Left lung (tissue), 14 donors: ENCODE measurements around the gene POSTN. TPM values are rescaled to one million over a fixed set of nuclear protein-coding genes. Genes with fewer than 3 reads are reported as not detected.

ENCODE experiments used
- ATAC-seq: fragments of 200-7000 bp; cut with Tn5 transposase; one replicate; pipeline ENCODE4 v1.9.1; 2020; ENCODE audit warnings: moderate library complexity
- DNase-seq, 4 donors: peaks; one replicate each; pipeline ENCODE4 v3.0.0-alpha.2; 2013 to 2020
- H3K27ac ChIP-seq, 2 donors: fragments of 200-600 bp; sonication (generic) in 1 of 2; one replicate each; pipeline versions ENCODE4 v1.5.0 to v1.8.0; 2020 to 2021
- H3K27me3 ChIP-seq, 2 donors: fragments of 200-600 bp; sonication (generic) in 1 of 2; one replicate each; pipeline versions ENCODE4 v1.5.0 to v1.8.0; 2020 to 2021
- H3K36me3 ChIP-seq, 2 donors: fragments of 200-600 bp; sonication (generic) in 1 of 2; one replicate each; pipeline versions ENCODE4 v1.5.0 to v1.8.0; 2020 to 2021
- H3K4me1 ChIP-seq, 2 donors: fragments of 200-600 bp; one replicate each; pipeline ENCODE4 v1.8.0; 2021
- H3K4me3 ChIP-seq, 2 donors: fragments of 200-600 bp; sonication (generic) in 1 of 2; one replicate each; pipeline versions ENCODE4 v1.5.0 to v1.8.0; 2020 to 2021; ENCODE audit warnings: mild to moderate bottlenecking in 1 of 2
- H3K9me3 ChIP-seq, 2 donors: fragments of 200-600 bp; sonication (generic) in 1 of 2; one replicate each; pipeline versions ENCODE4 v1.5.0 to v1.8.0; 2020 to 2021
- CTCF ChIP-seq, 2 donors: fragments of 200-600 bp; sonication (generic) in 1 of 2; IDR thresholded peaks; one replicate each; pipeline versions ENCODE4 v1.5.0 to v1.8.0; 2021; ENCODE audit warnings: antibody characterized with exemption in 2 of 2
- intact Hi-C, 2 donors: fragments of 100-400 bp; cut with DNase I; formaldehyde crosslinking; loops; one replicate each; pipeline versions ENCODE4 v1.11.2 to v1.14.2; 2022
- long read RNA-seq, 12 donors: library from polyadenylated mRNA in 2 of 12; unstranded in 2 of 12; transcript quantifications; one replicate each; pipeline ENCODE4 v2.0.0 and lab custom pipeline, GENCODE V29; 2019 to 2026
- polyA plus RNA-seq, 6 donors: library from polyadenylated mRNA; unstranded; fragments of 120-200 nt; gene quantifications; one replicate each; pipeline ENCODE4 v1.2.1, GENCODE V29; 2013; ENCODE audit not compliant: insufficient read length in 6 of 6
- total RNA-seq, 2 donors: library from RNA; stranded (reverse); fragmentation: NEBNext Ultra II Directional; extraction: Animal tissue kit (Norgen Biotek cat#: 25700); gene quantifications; one replicate each; pipeline ENCODE4 v1.2.1, GENCODE V29; 2021
- donor health status: DM: no; HTN: yes; CAD: no.
- donor health status: DM: no; HTN: no; CAD: no.

Gene POSTN
- total RNA-seq (100 to 1,000 TPM in 1 of 2 donors, 10 to 100 TPM in 1; 34.4 to 158 TPM), polyA plus RNA-seq (100 to 1,000 TPM; 325 to 757 (median 592) TPM)
- long read RNA-seq, donor 1, transcript POSTN-207 (2 exons, 1,159 nt): minor isoform, 12 of 191 reads
- long read RNA-seq, donor 1, transcript POSTN-203 (23 exons, 3,373 nt): minor isoform, 23 of 191 reads
- long read RNA-seq, donor 1, transcript POSTN-202 (22 exons, 3,196 nt): major isoform, 24 of 191 reads
- long read RNA-seq, donor 1, partial matches to known transcripts: 123 of 191 reads
- long read RNA-seq, donor 1, other reads (novel, unspliced or antisense): 0 of 191 reads
- long read RNA-seq, donor 2, transcript POSTN-201 (21 exons, 3,071 nt): minor isoform, 6 of 170 reads
- long read RNA-seq, donor 2, transcript POSTN-203 (23 exons, 3,373 nt): major isoform, 31 of 170 reads
- long read RNA-seq, donor 2, transcript POSTN-202 (22 exons, 3,196 nt): minor isoform, 21 of 170 reads
- long read RNA-seq, donor 2, transcript POSTN-207 (2 exons, 1,159 nt): minor isoform, 16 of 170 reads
- long read RNA-seq, donor 2, partial matches to known transcripts: 87 of 170 reads
- long read RNA-seq, donor 2, other reads (novel, unspliced or antisense): 0 of 170 reads
- long read RNA-seq, donor 3, transcript POSTN-202 (22 exons, 3,196 nt): minor isoform, 12 of 94 reads
- long read RNA-seq, donor 3, transcript POSTN-203 (23 exons, 3,373 nt): major isoform, 18 of 94 reads
- long read RNA-seq, donor 3, partial matches to known transcripts: 48 of 94 reads
- long read RNA-seq, donor 3, other reads (novel, unspliced or antisense): 0 of 94 reads
- long read RNA-seq, donor 4, partial matches to known transcripts: 16 of 31 reads
- long read RNA-seq, donor 4, other reads (novel, unspliced or antisense): 10 of 31 reads
- long read RNA-seq, donor 5, transcript POSTN-203 (23 exons, 3,373 nt): minor isoform, 13 of 47 reads
- long read RNA-seq, donor 5, transcript POSTN-202 (22 exons, 3,196 nt): major isoform, 16 of 47 reads
- long read RNA-seq, donor 5, partial matches to known transcripts: 13 of 47 reads
- long read RNA-seq, donor 5, other reads (novel, unspliced or antisense): 0 of 47 reads
- long read RNA-seq, donor 6, transcript POSTN-207 (2 exons, 1,159 nt): minor isoform, 9 of 152 reads
- long read RNA-seq, donor 6, transcript POSTN-203 (23 exons, 3,373 nt): major isoform, 29 of 152 reads
- long read RNA-seq, donor 6, transcript POSTN-202 (22 exons, 3,196 nt): minor isoform, 19 of 152 reads
- long read RNA-seq, donor 6, partial matches to known transcripts: 86 of 152 reads
- long read RNA-seq, donor 6, other reads (novel, unspliced or antisense): 0 of 152 reads
- long read RNA-seq, donor 7, partial matches to known transcripts: 23 of 39 reads
- long read RNA-seq, donor 7, other reads (novel, unspliced or antisense): 0 of 39 reads
- long read RNA-seq, donor 8, transcript POSTN-207 (2 exons, 1,159 nt): minor isoform, 6 of 49 reads
- long read RNA-seq, donor 8, transcript POSTN-203 (23 exons, 3,373 nt): major isoform, 9 of 49 reads
- long read RNA-seq, donor 8, partial matches to known transcripts: 23 of 49 reads
- long read RNA-seq, donor 8, other reads (novel, unspliced or antisense): 0 of 49 reads
- long read RNA-seq, donor 9, partial matches to known transcripts: 0 of 1 reads
- long read RNA-seq, donor 9, other reads (novel, unspliced or antisense): 0 of 1 reads
- long read RNA-seq, donor 10, partial matches to known transcripts: 2 of 2 reads
- long read RNA-seq, donor 10, other reads (novel, unspliced or antisense): 0 of 2 reads
- long read RNA-seq, donor 11, partial matches to known transcripts: 0 of 2 reads
- long read RNA-seq, donor 11, other reads (novel, unspliced or antisense): 0 of 2 reads
- long read RNA-seq, donor 12, transcript POSTN-202 (22 exons, 3,196 nt): minor isoform, 12 of 41 reads
- long read RNA-seq, donor 12, transcript POSTN-203 (23 exons, 3,373 nt): major isoform, 20 of 41 reads
- long read RNA-seq, donor 12, partial matches to known transcripts: 0 of 41 reads
- long read RNA-seq, donor 12, other reads (novel, unspliced or antisense): 0 of 41 reads

DNA sequence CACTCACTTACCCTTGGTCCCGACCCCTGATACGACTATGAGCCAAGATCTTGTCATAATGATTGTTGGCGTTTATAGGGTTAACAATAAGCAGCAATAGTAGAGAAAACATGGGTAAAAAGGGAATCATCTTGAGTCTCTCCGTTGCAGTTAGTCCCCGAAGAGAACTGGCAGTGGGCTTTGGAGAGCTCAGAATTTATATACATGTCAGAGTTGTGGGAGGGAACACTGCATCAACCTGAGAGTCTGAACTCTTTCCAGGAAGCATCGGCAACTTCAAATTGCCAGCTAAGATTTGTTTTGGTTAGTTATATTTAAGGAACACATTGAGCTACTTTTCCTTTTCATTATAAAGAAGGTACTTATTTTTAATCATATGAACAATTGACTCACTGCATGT, at the start of gene POSTN:
POSTN (minus strand) TSS at position 172 of the 400 bp plus-strand sequence; CDS start at position 130, 42 bp downstream.
- DNase-seq: peak in 1 of 4 donors; percentile 63
- Histone ChIP-seq H3K4me1 (no peaks in the 10 kb centered on the region), H3K27ac (no peak within 1 kb of the TSS), H3K36me3 (no peaks in the 10 kb centered on the region), H3K4me3 (peak within 1 kb of the TSS in 1 of 2 donors; percentile 4), H3K9me3 (no peaks in the 10 kb centered on the region), H3K27me3 (no peaks in the 10 kb centered on the region)
- no peak for TF ChIP-seq CTCF (IDR thresholded peaks at IDR 0.05)
- no peak for ATAC-seq
- intact Hi-C loops: no loop called here

GRCh38 chr13:37647031-37647650, 48.6 kb upstream of the POSTN start:
- intact Hi-C loops: no loop called here
- ATAC-seq (no peak), DNase-seq (no peak)
- no peaks in the 10 kb centered on the region for H3K27me3 ChIP-seq
- no peak for TF ChIP-seq CTCF (IDR thresholded peaks at IDR 0.05)
- no peaks in the 10 kb centered on the region for H3K9me3 ChIP-seq
- no peak overlapping the region for H3K27ac ChIP-seq
- no peak overlapping the region for H3K4me3 ChIP-seq
- no peaks in the 10 kb centered on the region for H3K4me1 ChIP-seq
- H3K36me3 ChIP-seq: no peaks in the 10 kb centered on the region

- intact Hi-C loops: no loop called here
- Histone ChIP-seq H3K4me3 (no peak overlapping the region), H3K36me3 (no peaks in the 10 kb centered on the region), H3K9me3 (no peaks in the 10 kb centered on the region), H3K4me1 (no peaks in the 10 kb centered on the region), H3K27me3 (no peaks in the 10 kb centered on the region), H3K27ac (no peak overlapping the region)
- DNase-seq (no peak), ATAC-seq (no peak)
- no peak for TF ChIP-seq CTCF (IDR thresholded peaks at IDR 0.05)
Observed at GRCh38 chr13:37646531-37646930, 48.0 kb upstream of the POSTN start.

- H3K36me3 ChIP-seq: no peaks in the 10 kb centered on the region
- no peak overlapping the region for H3K4me3 ChIP-seq
- no peak for TF ChIP-seq CTCF (IDR thresholded peaks at IDR 0.05)
- no peak for ATAC-seq
- DNase-seq: no peak
- intact Hi-C loops: no loop called here
- no peaks in the 10 kb centered on the region for H3K27me3 ChIP-seq
- no peaks in the 10 kb centered on the region for H3K9me3 ChIP-seq
- no peak overlapping the region for H3K27ac ChIP-seq
- no peaks in the 10 kb centered on the region for H3K4me1 ChIP-seq
Observed at GRCh38 chr13:37645181-37645740, 46.7 kb upstream of the POSTN start.
